SK-N-SH (cell line): Measurements from ENCODE around the gene HCN1. TPM values are rescaled to one million over a fixed set of nuclear protein-coding genes. Genes with fewer than 3 reads are reported as not detected.

Experiments used
- CTCF ChIA-PET: fragments of 300-600, 350-600 bp; formaldehyde crosslinking; extraction: SDS; loops from one replicate; lab custom pipeline; 2021; lab: Yijun Ruan, JAX
- POLR2A ChIA-PET: fragments of 350-600 bp; sonication (Branson Sonifier 250); formaldehyde crosslinking; extraction: SDS; loops from one replicate; lab custom pipeline; 2020; ENCODE audit warnings: antibody characterized with exemption, inconsistent platforms; lab: Yijun Ruan, JAX
- DNase-seq: peaks from one replicate; pipeline ENCODE4 v3.0.0; 2012
- H2AFZ ChIP-seq: fragments of 200-600 bp; sonication (generic); 2 replicates; pipeline ENCODE4 v1.8.1; 2016; ENCODE audit warnings: antibody characterized with exemption, mild to moderate bottlenecking, low read depth
- H3F3A ChIP-seq: fragments of 200-600 bp; sonication (generic); replicated peaks from 2 replicates; pipeline ENCODE3; 2016; ENCODE audit warnings: antibody characterized with exemption, mild to moderate bottlenecking; ENCODE audit not compliant: insufficient read depth
- H3K27ac ChIP-seq, 2 experiments: fragments of 200-500 bp in 1 of 2; fragments of 200-600 bp in 1 of 2; sonication (Bioruptor generic) in 1 of 2; sonication (generic), shearing (Covaris generic) in 1 of 2; 2 replicates each; pipeline versions ENCODE4 v1.5.1 to v1.6.1; 2014 to 2016; ENCODE audit warnings: low read depth in 2 of 2, inconsistent platforms in 1 of 2, low read length in 1 of 2, mild to moderate bottlenecking in 1 of 2, mixed read lengths in 1 of 2
- H3K27me3 ChIP-seq: fragments of 200-600 bp; sonication (generic), shearing (Covaris generic); 2 replicates; pipeline ENCODE4 v1.6.1; 2016; ENCODE audit warnings: mixed run types; ENCODE audit not compliant: insufficient read depth
- H3K36me3 ChIP-seq, 2 experiments: fragments of 200-500 bp in 1 of 2; fragments of 200-600 bp in 1 of 2; sonication (Bioruptor generic) in 1 of 2; sonication (generic) in 1 of 2; replicated peaks in 1 of 2; 2 replicates each; pipeline versions ENCODE3 to v1.5.1; 2014 to 2016; ENCODE audit warnings: low read length in 1 of 2, mild to moderate bottlenecking in 1 of 2; ENCODE audit not compliant: insufficient read depth in 2 of 2, control insufficient read depth in 1 of 2
- H3K4me1 ChIP-seq, 2 experiments: fragments of 200-500 bp in 1 of 2; fragments of 200-600 bp in 1 of 2; sonication (Bioruptor generic) in 1 of 2; sonication (generic), shearing (Covaris generic) in 1 of 2; 2 replicates each; pipeline versions ENCODE4 v1.5.1 to v1.6.1; 2014 to 2016; ENCODE audit warnings: low read depth in 1 of 2, low read length in 1 of 2, mixed run types in 1 of 2; ENCODE audit not compliant: insufficient read depth in 2 of 2, control insufficient read depth in 1 of 2
- H3K4me2 ChIP-seq: fragments of 200-600 bp; sonication (generic), shearing (Covaris generic); 2 replicates; pipeline ENCODE4 v1.6.1; 2017; ENCODE audit warnings: mixed run types
- H3K4me3 ChIP-seq, 2 experiments: fragments of 200-500 bp in 1 of 2; fragments of 200-600 bp in 1 of 2; sonication (Bioruptor generic) in 1 of 2; sonication (generic), shearing (Covaris generic) in 1 of 2; 2 replicates each; pipeline versions ENCODE4 v1.5.1 to v1.8.1; 2014 to 2016; ENCODE audit warnings: low read depth in 2 of 2, inconsistent platforms in 1 of 2, low read length in 1 of 2, mild to moderate bottlenecking in 1 of 2, mixed read lengths in 1 of 2, moderate library complexity in 1 of 2
- H3K79me2 ChIP-seq: fragments of 200-600 bp; sonication (generic); 2 replicates; pipeline ENCODE4 v1.8.1; 2017; ENCODE audit warnings: mild to moderate bottlenecking; ENCODE audit not compliant: insufficient read depth
- H3K9ac ChIP-seq: fragments of 200-600 bp; sonication (generic); 2 replicates; pipeline ENCODE4 v1.6.1; 2017; ENCODE audit warnings: mixed run types
- H3K9me2 ChIP-seq: fragments of 200-600 bp; sonication (generic); 2 replicates; pipeline ENCODE4 v1.6.1; 2017; ENCODE audit warnings: mixed run types
- H3K9me3 ChIP-seq: fragments of 200-600 bp; sonication (generic); 2 replicates; pipeline ENCODE4 v1.6.1; 2017; ENCODE audit warnings: mixed run types, mild to moderate bottlenecking, moderate library complexity
- H4K20me1 ChIP-seq: fragments of 200-600 bp; sonication (generic); 2 replicates; pipeline ENCODE4 v1.6.1; 2017; ENCODE audit warnings: mild to moderate bottlenecking, mixed run types; ENCODE audit not compliant: insufficient read depth
- ELF1 ChIP-seq: IDR thresholded peaks from 2 replicates; pipeline ENCODE4 v1.4.0; 2012
- FOXM1 ChIP-seq: IDR thresholded peaks from 2 replicates; pipeline ENCODE4 v1.4.0; 2012; ENCODE audit warnings: low read depth, mild to moderate bottlenecking
- GATA2 ChIP-seq: sonication (generic); formaldehyde crosslinking; IDR thresholded peaks from 2 replicates; pipeline ENCODE4 v1.5.0; 2020; ENCODE audit warnings: mild to moderate bottlenecking, missing genetic modification reagents
- JUND ChIP-seq: IDR thresholded peaks from 2 replicates; pipeline ENCODE4 v1.4.0; 2012
- NRF1 ChIP-seq: IDR thresholded peaks from 2 replicates; pipeline ENCODE4 v1.6.1; 2012; ENCODE audit warnings: low read depth, mild to moderate bottlenecking, low read length
- POLR2AphosphoS5 ChIP-seq: IDR thresholded peaks from 2 replicates; pipeline ENCODE4 v1.6.1; 2012; ENCODE audit warnings: low read depth, low read length
- RFX5 ChIP-seq: IDR thresholded peaks from 2 replicates; pipeline ENCODE4 v1.6.1; 2012; ENCODE audit warnings: mild to moderate bottlenecking, improper control_type of control experiment, low read length
- RXRA ChIP-seq: IDR thresholded peaks from 2 replicates; pipeline ENCODE4 v1.4.0; 2012; ENCODE audit warnings: low read depth, mild to moderate bottlenecking, borderline replicate concordance
- TAF1 ChIP-seq: IDR thresholded peaks from 2 replicates; pipeline ENCODE4 v1.6.1; 2012; ENCODE audit warnings: low read depth, mild to moderate bottlenecking, low read length, moderate library complexity, borderline replicate concordance
- TEAD4 ChIP-seq: IDR thresholded peaks from 2 replicates; pipeline ENCODE4 v1.4.0; 2012; ENCODE audit warnings: mild to moderate bottlenecking, borderline replicate concordance; ENCODE audit not compliant: insufficient read depth
- YY1 ChIP-seq: IDR thresholded peaks from 2 replicates; pipeline ENCODE4 v1.4.0; 2012; ENCODE audit warnings: low read depth, mild to moderate bottlenecking
- WGBS: methylation state at CpG from one replicate; pipeline ENCODE4 v1.1.6; 2017; ENCODE audit warnings: low lambda C conversion rate; 5-methylcytosine and 5-hydroxymethylcytosine counted together
- polyA plus RNA-seq, 3 experiments: library from polyadenylated mRNA; depleted of rRNA; stranded (reverse); fragments of >200 nt; gene quantifications; 2 replicates each; pipeline ENCODE4 v1.2.3, GENCODE V29; 2012
- TF ChIP-seq, protein P1 (sequence below): fragments of 200-600 bp; sonication (generic); IDR thresholded peaks from 2 replicates; pipeline ENCODE4 v1.6.1; 2017; ENCODE audit warnings: antibody characterized with exemption, mild to moderate bottlenecking, moderate library complexity
- TF ChIP-seq, protein P2 (sequence below): IDR thresholded peaks from 2 replicates; pipeline ENCODE4 v1.4.0; 2012; ENCODE audit warnings: low read depth, borderline replicate concordance
- TF ChIP-seq, protein P3 (sequence below): IDR thresholded peaks from 2 replicates; pipeline ENCODE4 v1.4.0; 2012; ENCODE audit warnings: low read depth, borderline replicate concordance
- TF ChIP-seq, protein P4 (sequence below): fragments of 150-350 bp; IDR thresholded peaks from 2 replicates; pipeline ENCODE4 v1.6.1; 2017; ENCODE audit warnings: antibody characterized with exemption, low read length, low read depth, borderline replicate concordance

HCN1 gene
- polyA plus RNA-seq, 1 of the 3 experiments (the other 2 are of a cell fraction): not detected

- no peak overlapping the region for H3K4me2 ChIP-seq
- TF ChIP-seq FOXM1: no peak
- TF ChIP-seq GATA2: no peak
- no peak for TF ChIP-seq TAF1
- TF ChIP-seq, protein P1, sequence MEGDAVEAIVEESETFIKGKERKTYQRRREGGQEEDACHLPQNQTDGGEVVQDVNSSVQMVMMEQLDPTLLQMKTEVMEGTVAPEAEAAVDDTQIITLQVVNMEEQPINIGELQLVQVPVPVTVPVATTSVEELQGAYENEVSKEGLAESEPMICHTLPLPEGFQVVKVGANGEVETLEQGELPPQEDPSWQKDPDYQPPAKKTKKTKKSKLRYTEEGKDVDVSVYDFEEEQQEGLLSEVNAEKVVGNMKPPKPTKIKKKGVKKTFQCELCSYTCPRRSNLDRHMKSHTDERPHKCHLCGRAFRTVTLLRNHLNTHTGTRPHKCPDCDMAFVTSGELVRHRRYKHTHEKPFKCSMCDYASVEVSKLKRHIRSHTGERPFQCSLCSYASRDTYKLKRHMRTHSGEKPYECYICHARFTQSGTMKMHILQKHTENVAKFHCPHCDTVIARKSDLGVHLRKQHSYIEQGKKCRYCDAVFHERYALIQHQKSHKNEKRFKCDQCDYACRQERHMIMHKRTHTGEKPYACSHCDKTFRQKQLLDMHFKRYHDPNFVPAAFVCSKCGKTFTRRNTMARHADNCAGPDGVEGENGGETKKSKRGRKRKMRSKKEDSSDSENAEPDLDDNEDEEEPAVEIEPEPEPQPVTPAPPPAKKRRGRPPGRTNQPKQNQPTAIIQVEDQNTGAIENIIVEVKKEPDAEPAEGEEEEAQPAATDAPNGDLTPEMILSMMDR: no peak
- H3F3A ChIP-seq: no peaks in the 10 kb centered on the region
- H3K36me3 ChIP-seq: no peaks in the 10 kb centered on the region
- no peak for DNase-seq
- CTCF ChIA-PET: no interaction called here
- POLR2A ChIA-PET: no interaction called here
- H4K20me1 ChIP-seq: no peaks in the 10 kb centered on the region
- H3K27me3 ChIP-seq: no peaks in the 10 kb centered on the region
- H2AFZ ChIP-seq: no peak overlapping the region
- H3K9me2 ChIP-seq: no peaks in the 10 kb centered on the region
- H3K27ac ChIP-seq: no peak overlapping the region
- no peaks in the 10 kb centered on the region for H3K4me1 ChIP-seq
- no peak overlapping the region for H3K9ac ChIP-seq
- no peaks in the 10 kb centered on the region for H3K79me2 ChIP-seq
- H3K9me3 ChIP-seq: no peaks in the 10 kb centered on the region
- no peak overlapping the region for H3K4me3 ChIP-seq
Observed at GRCh38 chr5:45622365-45622764, 73.8 kb downstream of the HCN1 start.

DNA sequence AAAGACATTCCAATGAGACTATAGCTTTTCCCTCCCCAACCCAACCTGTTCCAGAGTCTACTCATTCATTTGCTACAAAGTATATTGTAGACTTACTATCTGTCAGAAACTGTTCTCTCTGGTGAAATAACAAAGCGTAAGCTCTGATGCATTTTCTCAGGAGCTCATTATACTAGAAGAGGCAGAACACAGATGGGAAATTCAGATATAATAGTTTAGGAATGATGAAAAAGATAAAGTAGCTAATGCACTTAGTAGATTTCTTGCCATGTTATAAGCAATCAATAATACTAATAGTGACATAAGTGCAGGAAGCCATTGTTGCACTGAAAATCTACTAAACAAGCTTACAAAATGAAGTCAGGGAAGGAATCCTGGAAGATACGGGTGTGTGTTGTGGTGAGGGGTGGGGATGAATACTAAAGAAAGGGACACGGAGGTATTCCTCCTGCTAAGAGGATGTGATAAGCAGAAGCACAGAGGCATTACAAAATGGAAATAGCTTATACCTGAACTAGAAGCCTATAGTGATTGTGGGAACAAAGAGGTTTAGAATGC is 78.2 kb downstream of the HCN1 start:
- H3K4me2 ChIP-seq: no peak overlapping the region
- H3K4me3 ChIP-seq: no peak overlapping the region
- ChIA-PET CTCF (no interaction called here), POLR2A (no interaction called here)
- no peaks in the 10 kb centered on the region for H3K27me3 ChIP-seq
- H3K4me1 ChIP-seq: no peaks in the 10 kb centered on the region
- 3% methylated on average over 3 of the region's 3 CpGs for WGBS
- TF ChIP-seq TEAD4 (no peak), RFX5 (no peak)
- H3F3A ChIP-seq: no peaks in the 10 kb centered on the region
- no peak overlapping the region for H3K27ac ChIP-seq
- no peak for DNase-seq
- H3K9me3 ChIP-seq: no peaks in the 10 kb centered on the region
- H3K36me3 ChIP-seq: no peaks in the 10 kb centered on the region
- no peaks in the 10 kb centered on the region for H4K20me1 ChIP-seq
- H3K9me2 ChIP-seq: no peaks in the 10 kb centered on the region
- H3K79me2 ChIP-seq: no peaks in the 10 kb centered on the region
- H3K9ac ChIP-seq: no peak overlapping the region
- no peak overlapping the region for H2AFZ ChIP-seq

DNA sequence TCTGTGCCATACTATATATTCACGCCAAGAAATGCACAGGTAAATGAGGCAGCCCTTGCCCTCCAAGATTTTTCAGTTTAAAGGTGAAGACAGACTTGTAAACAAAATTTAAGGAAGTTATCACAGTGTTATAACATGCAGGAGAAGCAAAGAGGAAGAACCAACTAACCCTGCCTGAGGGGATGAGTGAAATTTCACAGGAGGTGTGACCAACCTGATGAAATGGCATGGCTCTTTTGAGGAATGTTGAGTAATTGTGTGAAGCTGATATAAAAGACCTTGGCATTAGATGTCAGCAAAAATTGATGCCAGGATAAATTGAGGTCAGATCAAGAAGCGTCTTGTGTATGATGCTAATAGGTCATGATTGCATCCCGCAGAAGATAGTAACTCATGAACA is 86.5 kb downstream of the HCN1 start:
- Histone ChIP-seq H3K9ac (no peak overlapping the region), H3K36me3 (no peaks in the 10 kb centered on the region), H3K4me1 (no peaks in the 10 kb centered on the region), H3K9me2 (no peaks in the 10 kb centered on the region), H2AFZ (no peak overlapping the region), H3K4me2 (no peak overlapping the region), H4K20me1 (no peaks in the 10 kb centered on the region), H3K4me3 (no peak overlapping the region), H3K27me3 (no peaks in the 10 kb centered on the region), H3K9me3 (no peaks in the 10 kb centered on the region), H3K27ac (no peak overlapping the region), H3K79me2 (no peaks in the 10 kb centered on the region), H3F3A (no peaks in the 10 kb centered on the region)
- DNase-seq: no peak
- ChIA-PET POLR2A (no interaction called here), CTCF (no interaction called here)
- 23% methylated on average over 3 of the region's 3 CpGs for WGBS
- TF ChIP-seq TEAD4 (no peak), POLR2AphosphoS5 (no peak), YY1 (no peak), RXRA (no peak), NRF1 (no peak), ELF1 (no peak), JUND (no peak)
- TF ChIP-seq, protein P2, sequence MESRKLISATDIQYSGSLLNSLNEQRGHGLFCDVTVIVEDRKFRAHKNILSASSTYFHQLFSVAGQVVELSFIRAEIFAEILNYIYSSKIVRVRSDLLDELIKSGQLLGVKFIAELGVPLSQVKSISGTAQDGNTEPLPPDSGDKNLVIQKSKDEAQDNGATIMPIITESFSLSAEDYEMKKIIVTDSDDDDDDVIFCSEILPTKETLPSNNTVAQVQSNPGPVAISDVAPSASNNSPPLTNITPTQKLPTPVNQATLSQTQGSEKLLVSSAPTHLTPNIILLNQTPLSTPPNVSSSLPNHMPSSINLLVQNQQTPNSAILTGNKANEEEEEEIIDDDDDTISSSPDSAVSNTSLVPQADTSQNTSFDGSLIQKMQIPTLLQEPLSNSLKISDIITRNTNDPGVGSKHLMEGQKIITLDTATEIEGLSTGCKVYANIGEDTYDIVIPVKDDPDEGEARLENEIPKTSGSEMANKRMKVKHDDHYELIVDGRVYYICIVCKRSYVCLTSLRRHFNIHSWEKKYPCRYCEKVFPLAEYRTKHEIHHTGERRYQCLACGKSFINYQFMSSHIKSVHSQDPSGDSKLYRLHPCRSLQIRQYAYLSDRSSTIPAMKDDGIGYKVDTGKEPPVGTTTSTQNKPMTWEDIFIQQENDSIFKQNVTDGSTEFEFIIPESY: no peak
- TF ChIP-seq, protein P3, sequence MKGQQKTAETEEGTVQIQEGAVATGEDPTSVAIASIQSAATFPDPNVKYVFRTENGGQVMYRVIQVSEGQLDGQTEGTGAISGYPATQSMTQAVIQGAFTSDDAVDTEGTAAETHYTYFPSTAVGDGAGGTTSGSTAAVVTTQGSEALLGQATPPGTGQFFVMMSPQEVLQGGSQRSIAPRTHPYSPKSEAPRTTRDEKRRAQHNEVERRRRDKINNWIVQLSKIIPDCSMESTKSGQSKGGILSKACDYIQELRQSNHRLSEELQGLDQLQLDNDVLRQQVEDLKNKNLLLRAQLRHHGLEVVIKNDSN: no peak
- TF ChIP-seq, protein P1: no peak
- TF ChIP-seq, protein P4, sequence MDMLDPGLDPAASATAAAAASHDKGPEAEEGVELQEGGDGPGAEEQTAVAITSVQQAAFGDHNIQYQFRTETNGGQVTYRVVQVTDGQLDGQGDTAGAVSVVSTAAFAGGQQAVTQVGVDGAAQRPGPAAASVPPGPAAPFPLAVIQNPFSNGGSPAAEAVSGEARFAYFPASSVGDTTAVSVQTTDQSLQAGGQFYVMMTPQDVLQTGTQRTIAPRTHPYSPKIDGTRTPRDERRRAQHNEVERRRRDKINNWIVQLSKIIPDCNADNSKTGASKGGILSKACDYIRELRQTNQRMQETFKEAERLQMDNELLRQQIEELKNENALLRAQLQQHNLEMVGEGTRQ: no peak
